HUES64 (cell line): Measurements from ENCODE around the gene AKR1E2.

Source experiments
- H3K27ac ChIP-seq: 2 replicates; pipeline ENCODE4 v1.7.0; 2013; ENCODE audit warnings: low read depth, low read length, inconsistent platforms
- H3K27me3 ChIP-seq: 2 replicates; pipeline ENCODE4 v1.6.1; 2013; ENCODE audit warnings: mild to moderate bottlenecking, low read length; ENCODE audit not compliant: insufficient read depth
- H3K36me3 ChIP-seq: 2 replicates; pipeline ENCODE4 v1.6.1; 2013; ENCODE audit warnings: mild to moderate bottlenecking, low read length; ENCODE audit not compliant: insufficient read depth
- H3K4me1 ChIP-seq: 2 replicates; pipeline ENCODE4 v1.6.1; 2013; ENCODE audit warnings: mild to moderate bottlenecking, low read length, moderate library complexity; ENCODE audit not compliant: insufficient read depth
- H3K4me3 ChIP-seq: 2 replicates; pipeline ENCODE4 v1.5.1; 2013; ENCODE audit warnings: mild to moderate bottlenecking, low read length, moderate library complexity
- H3K9ac ChIP-seq: 2 replicates; pipeline ENCODE4 v1.6.1; 2013; ENCODE audit warnings: mild to moderate bottlenecking, low read depth, low read length
- H3K9me3 ChIP-seq: 2 replicates; pipeline ENCODE4 v1.6.1; 2013; ENCODE audit warnings: low read depth, low read length; ENCODE audit not compliant: insufficient read depth
- WGBS: fragments of 150-250, 120-280 bp; methylation state at CpG from one replicate; pipeline ENCODE4 v1.1.7; 2013; ENCODE audit warnings: missing lambda C conversion rate; 5-methylcytosine and 5-hydroxymethylcytosine counted together

Gene AKR1E2

DNA sequence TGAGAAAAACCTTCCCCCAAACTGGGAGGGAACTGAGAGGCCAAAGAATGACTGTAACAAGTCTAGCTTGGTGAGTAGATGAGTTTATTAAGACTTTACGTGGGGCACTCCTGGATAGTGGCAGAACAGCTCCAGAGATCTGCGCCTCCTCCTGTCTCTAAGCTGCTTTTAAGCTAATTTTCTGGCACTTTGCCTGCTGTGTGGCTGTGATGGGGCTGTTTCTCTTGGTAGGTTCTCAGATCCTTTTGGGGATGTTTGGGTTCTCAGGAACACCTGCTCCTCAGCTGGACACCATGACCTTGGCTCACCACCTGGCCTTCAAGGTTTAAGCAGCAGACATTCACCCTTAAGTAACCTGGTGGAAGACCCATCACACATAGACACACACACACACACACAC, 68.3 kb downstream of the AKR1E2 start:
- Histone ChIP-seq H3K4me3 (no peak overlapping the region), H3K4me1 (no peaks in the 10 kb centered on the region)
- WGBS, result 100% methylated on average over 2 of the region's 2 CpGs

More for the DNA sequence above, 68.3 kb downstream of the AKR1E2 start:
- Histone ChIP-seq H3K9ac (no peak overlapping the region), H3K36me3 (no peaks in the 10 kb centered on the region), H3K9me3 (no peaks in the 10 kb centered on the region), H3K27me3 (no peaks in the 10 kb centered on the region), H3K27ac (no peak overlapping the region)
